ENCODE measurements around the gene ATP6AP1. TPM values are rescaled to one million over a fixed set of nuclear protein-coding genes. Genes with fewer than 3 reads are reported as not detected.
"Not testable (repeated sequence)": the region's sequence is repeated elsewhere in the genome, so short reads cannot be mapped to it uniquely, and the experiment has no call there.

Gene ATP6AP1
- total RNA-seq, 1 experiment from 2014 or later: 221 TPM

DNA sequence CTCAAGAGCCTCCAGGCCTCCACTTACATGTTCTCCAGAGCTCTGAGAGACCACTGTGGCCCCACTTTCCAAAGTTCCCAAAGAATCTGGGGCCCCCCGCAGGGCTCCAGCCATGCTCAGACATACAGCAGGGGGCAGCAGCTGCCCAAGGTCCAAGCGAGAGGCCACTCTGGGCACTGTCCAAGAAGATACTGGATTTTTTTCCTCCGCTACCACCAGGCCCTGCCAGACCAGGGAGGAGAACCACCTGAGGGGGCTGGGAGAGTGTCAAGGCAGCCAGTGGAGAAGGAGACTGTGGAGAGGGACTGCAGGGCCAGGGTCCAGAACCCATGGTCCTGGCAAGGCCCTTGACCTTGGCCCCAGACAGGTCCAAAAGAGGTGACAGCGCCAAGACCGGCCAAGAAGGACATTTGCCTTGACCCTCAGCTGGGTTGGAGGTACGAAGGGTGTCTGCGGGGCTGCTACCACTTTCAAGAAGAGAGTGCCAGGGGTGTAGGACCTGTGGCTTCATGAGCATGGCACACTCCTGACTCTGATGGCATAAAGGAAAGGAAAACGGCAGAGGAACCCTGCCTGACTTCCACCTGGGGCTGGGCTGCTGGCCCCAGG lies 44.1 kb upstream of the ATP6AP1 start:
- no peak overlapping the region for H3K27ac ChIP-seq (ENCODE audit: low read length)
- H3K27me3 ChIP-seq (ENCODE audit: control insufficient read depth, insufficient read depth, low read length): no peaks in the 10 kb centered on the region
- H3K36me3 ChIP-seq (ENCODE audit: control insufficient read depth, insufficient read depth, low read length): peaks cover 4% of the 10 kb centered on the region
- ChIA-PET CTCF (interaction anchor here (1.2 kb wide), 1 partner anchor 11 kb away, joined by 5 read pairs; no protein-coding TSS in a partner anchor), POLR2A (no interaction called here)
- in situ Hi-C loops (cut with HindIII; ENCODE audit: low pct_unique_long_range_greater_than_20kb, low sequenced_read_pairs): no loop called here
- H3K4me3 ChIP-seq (ENCODE audit: low read depth in 2 of 2, low read length in 2 of 2): no peak overlapping the region
- BruUV-seq (replicated peaks): no TSS peak
- ATAC-seq (no peak), DNase-seq (ENCODE audit: low read depth, low spot score) (no peak)
- TF ChIP-seq, protein P1, sequence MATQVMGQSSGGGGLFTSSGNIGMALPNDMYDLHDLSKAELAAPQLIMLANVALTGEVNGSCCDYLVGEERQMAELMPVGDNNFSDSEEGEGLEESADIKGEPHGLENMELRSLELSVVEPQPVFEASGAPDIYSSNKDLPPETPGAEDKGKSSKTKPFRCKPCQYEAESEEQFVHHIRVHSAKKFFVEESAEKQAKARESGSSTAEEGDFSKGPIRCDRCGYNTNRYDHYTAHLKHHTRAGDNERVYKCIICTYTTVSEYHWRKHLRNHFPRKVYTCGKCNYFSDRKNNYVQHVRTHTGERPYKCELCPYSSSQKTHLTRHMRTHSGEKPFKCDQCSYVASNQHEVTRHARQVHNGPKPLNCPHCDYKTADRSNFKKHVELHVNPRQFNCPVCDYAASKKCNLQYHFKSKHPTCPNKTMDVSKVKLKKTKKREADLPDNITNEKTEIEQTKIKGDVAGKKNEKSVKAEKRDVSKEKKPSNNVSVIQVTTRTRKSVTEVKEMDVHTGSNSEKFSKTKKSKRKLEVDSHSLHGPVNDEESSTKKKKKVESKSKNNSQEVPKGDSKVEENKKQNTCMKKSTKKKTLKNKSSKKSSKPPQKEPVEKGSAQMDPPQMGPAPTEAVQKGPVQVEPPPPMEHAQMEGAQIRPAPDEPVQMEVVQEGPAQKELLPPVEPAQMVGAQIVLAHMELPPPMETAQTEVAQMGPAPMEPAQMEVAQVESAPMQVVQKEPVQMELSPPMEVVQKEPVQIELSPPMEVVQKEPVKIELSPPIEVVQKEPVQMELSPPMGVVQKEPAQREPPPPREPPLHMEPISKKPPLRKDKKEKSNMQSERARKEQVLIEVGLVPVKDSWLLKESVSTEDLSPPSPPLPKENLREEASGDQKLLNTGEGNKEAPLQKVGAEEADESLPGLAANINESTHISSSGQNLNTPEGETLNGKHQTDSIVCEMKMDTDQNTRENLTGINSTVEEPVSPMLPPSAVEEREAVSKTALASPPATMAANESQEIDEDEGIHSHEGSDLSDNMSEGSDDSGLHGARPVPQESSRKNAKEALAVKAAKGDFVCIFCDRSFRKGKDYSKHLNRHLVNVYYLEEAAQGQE (IDR thresholded peaks at IDR 0.05; ENCODE audit: insufficient read depth in 1 of 2, low read depth in 2 of 2, low read length in 1 of 2): no peak
- TF ChIP-seq SIN3A (IDR thresholded peaks at IDR 0.05; ENCODE audit: borderline replicate concordance, insufficient read depth, low read depth, low read length): no peak
- TF ChIP-seq, protein P2, sequence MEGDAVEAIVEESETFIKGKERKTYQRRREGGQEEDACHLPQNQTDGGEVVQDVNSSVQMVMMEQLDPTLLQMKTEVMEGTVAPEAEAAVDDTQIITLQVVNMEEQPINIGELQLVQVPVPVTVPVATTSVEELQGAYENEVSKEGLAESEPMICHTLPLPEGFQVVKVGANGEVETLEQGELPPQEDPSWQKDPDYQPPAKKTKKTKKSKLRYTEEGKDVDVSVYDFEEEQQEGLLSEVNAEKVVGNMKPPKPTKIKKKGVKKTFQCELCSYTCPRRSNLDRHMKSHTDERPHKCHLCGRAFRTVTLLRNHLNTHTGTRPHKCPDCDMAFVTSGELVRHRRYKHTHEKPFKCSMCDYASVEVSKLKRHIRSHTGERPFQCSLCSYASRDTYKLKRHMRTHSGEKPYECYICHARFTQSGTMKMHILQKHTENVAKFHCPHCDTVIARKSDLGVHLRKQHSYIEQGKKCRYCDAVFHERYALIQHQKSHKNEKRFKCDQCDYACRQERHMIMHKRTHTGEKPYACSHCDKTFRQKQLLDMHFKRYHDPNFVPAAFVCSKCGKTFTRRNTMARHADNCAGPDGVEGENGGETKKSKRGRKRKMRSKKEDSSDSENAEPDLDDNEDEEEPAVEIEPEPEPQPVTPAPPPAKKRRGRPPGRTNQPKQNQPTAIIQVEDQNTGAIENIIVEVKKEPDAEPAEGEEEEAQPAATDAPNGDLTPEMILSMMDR (IDR thresholded peaks at IDR 0.05): no peak
- TF ChIP-seq TCF7L2 (IDR thresholded peaks at IDR 0.05; ENCODE audit: low read depth, low read length): no peak
- no peak for TF ChIP-seq POLR2AphosphoS5 (IDR thresholded peaks at IDR 0.05; ENCODE audit: low read depth, low read length)
- peaks cover 14% of the 10 kb centered on the region for H3K4me1 ChIP-seq (ENCODE audit: control insufficient read depth, insufficient read depth, low read length)
- intact Hi-C loops (cut with micrococcal nuclease; ENCODE audit: unreplicated experiment): no loop called here
- H3K9me3 ChIP-seq (ENCODE audit: control insufficient read depth, insufficient read depth, low read depth, low read length): no peaks in the 10 kb centered on the region

DNA sequence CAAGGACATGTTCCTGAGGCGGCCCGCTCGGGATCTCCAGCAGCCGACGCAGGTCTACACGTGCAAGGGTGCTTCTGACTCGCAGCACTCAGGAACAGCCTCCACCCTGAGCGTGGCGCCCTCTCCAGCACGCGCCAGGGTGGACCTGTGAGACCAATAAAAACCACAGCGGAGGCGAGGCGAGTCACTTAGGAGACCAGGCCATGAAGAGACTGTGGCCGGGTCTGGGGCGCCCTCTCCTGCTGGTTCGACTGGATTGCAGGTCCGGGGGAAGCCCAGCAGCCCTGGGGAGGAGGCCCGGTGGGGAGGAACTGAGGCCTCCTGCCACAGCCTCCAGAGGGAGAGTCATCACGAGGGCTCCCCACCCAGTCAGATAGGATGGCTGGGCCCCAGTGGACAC lies 40.4 kb upstream of the ATP6AP1 start:
- CTCF ChIA-PET; intact Hi-C loops (cut with micrococcal nuclease; ENCODE audit: unreplicated experiment); POLR2A ChIA-PET; H3K27ac ChIP-seq (ENCODE audit: low read length); in situ Hi-C loops (cut with HindIII; ENCODE audit: low pct_unique_long_range_greater_than_20kb, low sequenced_read_pairs); H3K4me1 ChIP-seq (ENCODE audit: control insufficient read depth, insufficient read depth, low read length); DNase-seq (ENCODE audit: low read depth, low spot score); BruUV-seq (replicated peaks); H3K27me3 ChIP-seq (ENCODE audit: control insufficient read depth, insufficient read depth, low read length); H3K36me3 ChIP-seq (ENCODE audit: control insufficient read depth, insufficient read depth, low read length); H3K9me3 ChIP-seq (ENCODE audit: control insufficient read depth, insufficient read depth, low read depth, low read length); H3K4me3 ChIP-seq (ENCODE audit: low read depth in 2 of 2, low read length in 2 of 2): not testable (repeated sequence)
- ATAC-seq: peak; percentile 47

DNA sequence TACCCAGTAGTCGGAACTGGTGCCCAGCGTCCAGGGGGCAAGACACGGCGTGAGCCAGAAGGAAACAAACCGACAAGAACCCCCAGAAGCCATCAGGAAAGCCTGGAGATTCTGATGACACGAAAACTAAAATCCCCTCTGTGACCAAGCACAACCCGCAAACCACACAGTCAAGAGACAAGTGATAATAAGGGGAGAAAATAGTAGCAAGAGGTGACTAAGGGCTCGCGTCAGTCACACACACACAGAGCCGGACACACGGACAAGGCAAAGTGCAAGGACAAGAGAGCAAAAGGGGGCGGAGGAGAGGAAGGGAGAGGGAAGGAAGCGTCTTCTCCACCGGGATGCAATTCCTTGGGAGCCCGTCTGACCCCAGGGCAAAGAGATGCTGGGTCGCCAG lies 39.8 kb upstream of the ATP6AP1 start:
- in situ Hi-C loops (cut with HindIII; ENCODE audit: low pct_unique_long_range_greater_than_20kb, low sequenced_read_pairs); CTCF ChIA-PET; DNase-seq (ENCODE audit: low read depth, low spot score); H3K4me3 ChIP-seq (ENCODE audit: low read depth in 2 of 2, low read length in 2 of 2); H3K36me3 ChIP-seq (ENCODE audit: control insufficient read depth, insufficient read depth, low read length); BruUV-seq (replicated peaks); intact Hi-C loops (cut with micrococcal nuclease; ENCODE audit: unreplicated experiment); H3K9me3 ChIP-seq (ENCODE audit: control insufficient read depth, insufficient read depth, low read depth, low read length); POLR2A ChIA-PET; H3K4me1 ChIP-seq (ENCODE audit: control insufficient read depth, insufficient read depth, low read length); H3K27ac ChIP-seq (ENCODE audit: low read length); H3K27me3 ChIP-seq (ENCODE audit: control insufficient read depth, insufficient read depth, low read length): not testable (repeated sequence)
- ATAC-seq: 0 out of 2 replicates have a peak, but pooled peaks have one; percentile 4

DNA sequence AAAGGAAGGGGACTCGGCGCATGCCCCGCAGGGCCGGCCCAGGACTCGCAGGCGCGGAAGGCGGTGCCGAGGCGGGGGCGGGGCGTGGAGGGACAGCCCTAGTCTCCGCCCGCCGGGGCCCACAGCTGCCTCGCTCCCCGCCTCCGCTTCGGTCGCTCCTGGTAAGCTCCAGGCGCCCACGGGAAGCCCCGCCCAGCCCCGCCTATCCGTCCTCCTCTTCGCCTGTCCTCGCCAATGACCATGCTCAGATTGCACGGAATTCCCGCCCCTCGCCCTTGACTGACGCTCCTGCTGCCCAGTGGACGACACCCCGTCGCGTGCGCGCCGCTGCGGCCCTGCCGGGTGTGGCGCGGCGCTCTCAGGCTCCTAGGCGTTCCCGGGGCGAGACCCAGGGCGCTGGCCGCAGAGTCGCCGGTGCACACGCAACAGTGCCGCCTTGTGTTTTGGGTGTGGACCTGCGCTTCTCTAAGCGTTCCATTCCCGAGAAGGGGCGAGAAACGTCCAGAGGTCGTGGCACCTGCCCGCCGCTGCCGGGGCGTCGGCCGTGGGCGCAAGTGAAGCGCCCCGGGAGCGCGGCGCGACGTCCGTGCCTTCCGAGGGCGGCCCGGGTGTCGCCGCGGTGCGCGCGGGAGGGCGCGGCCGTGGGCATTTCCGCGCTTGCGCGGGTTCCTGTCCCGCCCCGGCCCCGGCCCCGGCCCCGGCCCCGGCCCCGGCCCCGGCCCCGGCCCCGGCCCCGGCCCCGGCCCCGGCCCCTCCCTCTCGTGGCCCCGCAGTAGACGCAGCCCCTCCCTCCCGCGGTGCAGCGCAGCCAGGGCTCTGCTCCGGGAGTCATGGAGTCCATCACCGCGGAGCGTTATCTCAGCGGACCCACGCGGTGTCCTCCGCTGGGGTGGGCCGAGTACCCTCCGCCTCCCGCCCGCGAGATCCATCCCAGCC lies 38.4 kb upstream of the ATP6AP1 start:
- CTCF ChIA-PET; H3K36me3 ChIP-seq (ENCODE audit: control insufficient read depth, insufficient read depth, low read length); DNase-seq (ENCODE audit: low read depth, low spot score); H3K27me3 ChIP-seq (ENCODE audit: control insufficient read depth, insufficient read depth, low read length); H3K27ac ChIP-seq (ENCODE audit: low read length); H3K4me1 ChIP-seq (ENCODE audit: control insufficient read depth, insufficient read depth, low read length); BruUV-seq (replicated peaks); POLR2A ChIA-PET; H3K4me3 ChIP-seq (ENCODE audit: low read depth in 2 of 2, low read length in 2 of 2); in situ Hi-C loops (cut with HindIII; ENCODE audit: low pct_unique_long_range_greater_than_20kb, low sequenced_read_pairs); intact Hi-C loops (cut with micrococcal nuclease; ENCODE audit: unreplicated experiment); H3K9me3 ChIP-seq (ENCODE audit: control insufficient read depth, insufficient read depth, low read depth, low read length): not testable (repeated sequence)
- peak; percentile 85 for ATAC-seq

DNA sequence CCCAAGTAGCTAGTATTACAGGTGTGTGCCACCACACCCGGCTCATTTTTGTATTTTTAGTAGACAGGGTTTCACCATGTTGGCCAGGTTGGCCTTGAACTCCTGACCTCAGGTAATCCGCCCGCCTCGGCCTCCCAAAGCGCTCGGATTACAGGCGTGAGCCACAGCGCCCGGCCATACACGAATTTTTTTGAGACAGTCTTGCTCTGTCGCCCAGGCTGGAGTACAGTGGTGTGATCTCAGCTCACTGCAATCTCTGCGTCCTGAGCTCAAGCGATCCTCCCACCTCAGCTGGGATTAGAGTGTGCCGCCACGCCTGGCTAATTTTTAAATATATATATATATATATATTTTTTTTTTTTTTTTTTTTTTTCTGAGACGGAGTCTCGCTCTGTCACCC lies 32.1 kb upstream of the ATP6AP1 start:
- DNase-seq (ENCODE audit: low read depth, low spot score); H3K27me3 ChIP-seq (ENCODE audit: control insufficient read depth, insufficient read depth, low read length); H3K36me3 ChIP-seq (ENCODE audit: control insufficient read depth, insufficient read depth, low read length); H3K27ac ChIP-seq (ENCODE audit: low read length); CTCF ChIA-PET; in situ Hi-C loops (cut with HindIII; ENCODE audit: low pct_unique_long_range_greater_than_20kb, low sequenced_read_pairs); H3K4me3 ChIP-seq (ENCODE audit: low read depth in 2 of 2, low read length in 2 of 2); H3K9me3 ChIP-seq (ENCODE audit: control insufficient read depth, insufficient read depth, low read depth, low read length); ATAC-seq; POLR2A ChIA-PET; BruUV-seq (replicated peaks); intact Hi-C loops (cut with micrococcal nuclease; ENCODE audit: unreplicated experiment): not testable (repeated sequence)
- H3K4me1 ChIP-seq (ENCODE audit: control insufficient read depth, insufficient read depth, low read length): peaks cover 18% of the 10 kb centered on the region
